Nephron (organoid): ENCODE measurements around the gene PPARD.
"Not testable (repeated sequence)": the region's sequence is repeated elsewhere in the genome, so short reads cannot be mapped to it uniquely, and the experiment has no call there.

ENCODE experiments used
- H3K27ac Mint-ChIP-seq, 3 experiments: 2 replicates each; pipeline ENCODE4 v1.8.0; 2020; ENCODE audit warnings: mixed read lengths in 3 of 3, mild to moderate bottlenecking in 2 of 3, moderate library complexity in 1 of 3
- H3K27me3 Mint-ChIP-seq: 2 replicates; pipeline ENCODE4 v1.8.0; 2021; ENCODE audit warnings: low read depth, mild to moderate bottlenecking, moderate library complexity, mixed read lengths
- H3K36me3 Mint-ChIP-seq: 2 replicates; pipeline ENCODE4 v1.8.0; 2020; ENCODE audit warnings: low read depth, mixed read lengths
- H3K4me1 Mint-ChIP-seq: 2 replicates; pipeline ENCODE4 v1.8.0; 2020; ENCODE audit warnings: mixed read lengths
- H3K4me3 Mint-ChIP-seq, 3 experiments: 2 replicates each; pipeline ENCODE4 v1.8.0; 2020; ENCODE audit warnings: mild to moderate bottlenecking in 3 of 3, mixed read lengths in 3 of 3, moderate library complexity in 2 of 3
- H3K9me3 Mint-ChIP-seq: 2 replicates; pipeline ENCODE4 v1.8.0; 2020; ENCODE audit warnings: mixed read lengths
- CTCF ChIP-seq, 3 experiments: fragments of 200-600 bp; sonication (generic); IDR thresholded peaks; one replicate each; pipeline ENCODE4 v1.5.0; 2021; ENCODE audit warnings: antibody characterized with exemption in 3 of 3; ENCODE audit not compliant: unreplicated experiment in 3 of 3

Gene PPARD

DNA sequence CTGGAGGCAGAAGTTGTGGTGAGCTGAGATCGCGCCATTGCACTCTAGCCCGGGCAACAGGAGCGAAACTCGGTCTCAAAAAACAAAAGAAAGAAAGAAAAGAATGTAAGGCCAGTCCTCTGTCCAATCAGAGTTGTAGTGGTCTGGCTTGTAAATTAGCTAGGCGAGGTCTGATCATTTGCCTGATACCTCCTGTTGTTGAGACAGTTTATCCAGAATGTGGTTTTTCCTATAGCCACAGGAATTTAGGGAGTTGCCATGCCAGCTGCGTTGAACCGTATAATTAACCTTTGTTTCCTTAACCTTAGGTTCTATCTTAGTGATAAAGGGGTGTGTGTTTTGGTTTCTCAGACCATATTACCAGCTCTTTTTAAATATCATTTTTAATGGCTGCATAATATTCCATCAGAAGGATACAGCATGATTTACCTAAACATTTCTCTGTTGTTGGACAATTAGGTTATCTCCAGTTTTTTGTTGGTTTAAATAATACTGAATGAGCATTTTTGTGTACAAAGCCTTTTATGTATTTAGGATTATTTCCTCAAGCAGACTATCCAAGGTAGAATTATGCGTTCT is 11.7 kb upstream of the PPARD start:
- Mint-ChIP-seq H3K27ac (no peak overlapping the region), H3K4me3 (no peak overlapping the region), H3K27me3 (peaks cover 11% of the 10 kb centered on the region), H3K36me3 (no peaks in the 10 kb centered on the region), H3K4me1 (no peaks in the 10 kb centered on the region), H3K9me3 (no peaks in the 10 kb centered on the region)
- no peak for TF ChIP-seq CTCF (IDR thresholded peaks at IDR 0.05; ENCODE audit: unreplicated experiment in 3 of 3)

DNA sequence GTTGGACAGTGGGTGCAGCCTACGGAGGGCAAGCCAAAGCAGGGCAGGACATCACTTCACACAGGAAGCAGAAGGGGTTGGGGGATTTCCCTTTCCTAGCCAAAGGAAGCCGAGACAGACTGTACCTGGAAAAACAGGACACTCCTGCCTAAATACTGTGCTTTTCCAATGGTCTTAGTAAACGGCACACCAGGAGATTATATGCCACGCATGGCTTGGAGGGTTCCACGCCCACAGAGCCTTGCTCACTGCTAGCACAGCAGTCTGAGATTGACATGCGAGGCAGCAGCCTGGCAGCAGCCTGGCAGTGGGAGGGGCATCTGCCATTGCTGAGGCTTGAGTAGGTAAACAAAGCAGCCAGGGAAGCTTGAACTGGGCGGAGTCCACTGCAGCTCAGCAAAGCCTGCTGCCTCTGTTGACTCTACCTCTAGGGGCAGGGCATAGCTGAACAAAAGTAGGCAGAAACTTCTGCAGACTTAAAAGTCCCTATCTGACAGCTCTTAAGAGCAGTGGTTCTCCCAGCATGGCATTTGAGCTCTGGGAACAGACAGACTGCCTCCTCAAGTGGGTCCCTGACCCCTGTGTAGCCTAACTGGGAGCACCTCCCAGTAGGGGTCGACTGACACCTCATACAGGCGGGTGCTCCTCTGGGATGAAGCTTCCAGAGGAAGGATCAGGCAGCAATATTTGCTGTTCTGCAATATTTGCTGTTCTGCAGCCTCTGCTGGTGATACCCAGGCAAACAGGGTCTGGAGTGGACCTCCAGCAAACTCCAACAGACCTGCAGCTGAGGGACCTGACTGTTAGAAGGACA is 10.1 kb upstream of the PPARD start:
- not testable (repeated sequence) for H3K27ac Mint-ChIP-seq, H3K4me1 Mint-ChIP-seq, H3K4me3 Mint-ChIP-seq, H3K36me3 Mint-ChIP-seq, H3K9me3 Mint-ChIP-seq
- peaks cover 17% of the 10 kb centered on the region for H3K27me3 Mint-ChIP-seq

DNA sequence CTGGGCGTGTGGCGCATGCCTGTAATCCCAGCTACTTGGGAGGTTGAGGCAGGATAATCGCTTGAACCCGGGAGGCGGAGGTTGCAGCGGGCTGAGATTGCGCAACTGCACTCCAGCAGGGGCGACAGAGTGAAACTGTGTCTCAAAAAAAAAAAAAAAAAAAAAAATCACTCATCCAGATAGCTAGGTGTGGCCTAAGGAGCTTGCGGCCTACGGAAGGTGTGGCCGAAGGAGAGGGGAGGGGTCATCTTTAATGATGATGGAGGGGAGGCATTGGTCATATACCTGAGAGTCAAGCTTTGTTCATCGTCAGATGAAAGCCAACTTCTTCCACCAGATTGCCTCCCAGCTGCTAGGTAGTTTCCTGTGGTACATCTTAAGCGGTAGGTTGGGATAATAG is 801 bp upstream of the PPARD start:
- Mint-ChIP-seq H3K4me1 (peaks cover 26% of the 10 kb centered on the region), H3K27ac (peak overlapping the region in 1 of 3 experiments; percentile 71), H3K4me3 (peak overlapping the region; percentile 29 to 96 (median 95)), H3K27me3 (peaks cover 4% of the 10 kb centered on the region), H3K36me3 (peaks cover 14% of the 10 kb centered on the region), H3K9me3 (no peaks in the 10 kb centered on the region)
- TF ChIP-seq CTCF (IDR thresholded peaks at IDR 0.05; ENCODE audit: unreplicated experiment in 3 of 3): no peak

- H3K36me3 Mint-ChIP-seq: peaks cover 19% of the 10 kb centered on the region
- H3K9me3 Mint-ChIP-seq: no peaks in the 10 kb centered on the region
- TF ChIP-seq CTCF (IDR thresholded peaks at IDR 0.05; ENCODE audit: unreplicated experiment in 3 of 3): no peak
- peak overlapping the region; percentile 54 to 78 (median 71) for H3K27ac Mint-ChIP-seq
- H3K4me3 Mint-ChIP-seq: peak overlapping the region; percentile 96 to 97 (median 96)
- H3K4me1 Mint-ChIP-seq: peaks cover 31% of the 10 kb centered on the region
- H3K27me3 Mint-ChIP-seq: no peaks in the 10 kb centered on the region
Measured at GRCh38 chr6:35343092-35343834, 905 bp downstream of the PPARD start.

- no peaks in the 10 kb centered on the region for H3K27me3 Mint-ChIP-seq
- H3K36me3 Mint-ChIP-seq: peaks cover 24% of the 10 kb centered on the region
- H3K9me3 Mint-ChIP-seq: no peaks in the 10 kb centered on the region
- peaks cover 33% of the 10 kb centered on the region for H3K4me1 Mint-ChIP-seq
- H3K27ac Mint-ChIP-seq: peak overlapping the region; percentile 70 to 91 (median 71)
- H3K4me3 Mint-ChIP-seq: peak overlapping the region; percentile 96 to 97 (median 96)
- TF ChIP-seq CTCF (IDR thresholded peaks at IDR 0.05; ENCODE audit: unreplicated experiment in 3 of 3): no peak
Measured at GRCh38 chr6:35343835-35344550, 1.6 kb downstream of the PPARD start.

DNA sequence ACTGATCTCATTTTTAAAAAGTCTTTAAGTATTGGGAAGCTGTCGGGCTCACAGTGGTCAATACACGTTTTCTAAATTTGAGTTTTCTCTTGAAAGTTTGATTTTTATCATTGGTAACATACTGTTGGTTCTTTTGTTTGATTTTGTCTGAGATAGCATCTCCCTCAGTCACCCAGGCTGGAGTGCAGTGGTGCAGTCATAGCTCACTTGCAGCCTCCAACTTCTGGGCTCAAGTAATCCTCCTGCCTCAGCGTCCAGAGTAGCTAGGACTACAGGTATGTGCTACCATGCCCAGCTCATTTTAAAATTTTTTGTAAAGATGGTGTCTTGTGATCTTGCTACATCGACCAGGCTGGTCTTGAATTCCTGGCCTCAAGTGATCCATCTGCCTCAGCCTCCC is 9.1 kb downstream of the PPARD start:
- H3K4me3 Mint-ChIP-seq: no peak overlapping the region
- no peaks in the 10 kb centered on the region for H3K9me3 Mint-ChIP-seq
- peaks cover 70% of the 10 kb centered on the region for H3K36me3 Mint-ChIP-seq
- no peak overlapping the region for H3K27ac Mint-ChIP-seq
- no peaks in the 10 kb centered on the region for H3K27me3 Mint-ChIP-seq
- H3K4me1 Mint-ChIP-seq: peaks cover 15% of the 10 kb centered on the region
- no peak for TF ChIP-seq CTCF (IDR thresholded peaks at IDR 0.05; ENCODE audit: unreplicated experiment in 3 of 3)
